Rectal smooth muscle tissue (tissue), 1 donor: ENCODE data around the gene PLA2G12A.

Experiments used
- H3K27ac ChIP-seq: one replicate; pipeline ENCODE4 v1.7.0; 2013; ENCODE audit warnings: low read depth, low read length, inconsistent platforms
- H3K27me3 ChIP-seq: one replicate; pipeline ENCODE4 v1.7.0; 2013; ENCODE audit warnings: low read length; ENCODE audit not compliant: control insufficient read depth, insufficient read depth
- H3K36me3 ChIP-seq: one replicate; pipeline ENCODE4 v1.7.0; 2013; ENCODE audit warnings: low read length; ENCODE audit not compliant: control insufficient read depth, insufficient read depth
- H3K4me1 ChIP-seq: one replicate; pipeline ENCODE4 v1.7.0; 2013; ENCODE audit warnings: low read length; ENCODE audit not compliant: control insufficient read depth, insufficient read depth
- H3K4me3 ChIP-seq: one replicate; pipeline ENCODE4 v1.7.0; 2013; ENCODE audit warnings: low read length
- H3K9ac ChIP-seq: one replicate; pipeline ENCODE4 v1.7.0; 2013; ENCODE audit warnings: low read length

The PLA2G12A gene

GRCh38 chr4:109719604-109720003 is 10.3 kb downstream of the PLA2G12A start:
- Histone ChIP-seq H3K27me3 (no peaks in the 10 kb centered on the region), H3K4me1 (no peaks in the 10 kb centered on the region), H3K27ac (no peak overlapping the region), H3K36me3 (peaks cover 4% of the 10 kb centered on the region), H3K4me3 (no peak overlapping the region), H3K9ac (no peak overlapping the region)

- H3K27ac ChIP-seq: no peak overlapping the region
- H3K9ac ChIP-seq: no peak overlapping the region
- H3K4me1 ChIP-seq: no peaks in the 10 kb centered on the region
- no peak overlapping the region for H3K4me3 ChIP-seq
- H3K27me3 ChIP-seq: no peaks in the 10 kb centered on the region
- peaks cover 4% of the 10 kb centered on the region for H3K36me3 ChIP-seq
These were observed 11.1 kb downstream of the PLA2G12A start for GRCh38 chr4:109718759-109719158.

GRCh38 chr4:109713500-109713899 is 16.4 kb downstream of the PLA2G12A start:
- Histone ChIP-seq H3K4me1 (no peaks in the 10 kb centered on the region), H3K27me3 (no peaks in the 10 kb centered on the region), H3K9ac (no peak overlapping the region), H3K27ac (no peak overlapping the region), H3K4me3 (no peak overlapping the region), H3K36me3 (peaks cover 4% of the 10 kb centered on the region)

GRCh38 chr4:109708990-109709389 is 20.9 kb downstream of the PLA2G12A start:
- Histone ChIP-seq H3K27ac (no peak overlapping the region), H3K36me3 (peaks cover 3% of the 10 kb centered on the region), H3K4me3 (no peak overlapping the region), H3K27me3 (no peaks in the 10 kb centered on the region), H3K4me1 (no peaks in the 10 kb centered on the region), H3K9ac (no peak overlapping the region)

- Histone ChIP-seq H3K36me3 (peaks cover 3% of the 10 kb centered on the region), H3K27me3 (no peaks in the 10 kb centered on the region), H3K27ac (no peak overlapping the region), H3K4me1 (peaks cover 3% of the 10 kb centered on the region), H3K9ac (no peak overlapping the region), H3K4me3 (no peak overlapping the region)
These were observed 21.4 kb downstream of the PLA2G12A start for GRCh38 chr4:109708435-109708834.

- Histone ChIP-seq H3K36me3 (peaks cover 3% of the 10 kb centered on the region), H3K27ac (peak overlapping the region; percentile 82), H3K9ac (peak overlapping the region; percentile 53), H3K4me1 (peaks cover 6% of the 10 kb centered on the region), H3K4me3 (peak overlapping the region; percentile 90), H3K27me3 (no peaks in the 10 kb centered on the region)
These were observed 26.1 kb downstream of the PLA2G12A start for GRCh38 chr4:109703664-109704361.

GRCh38 chr4:109702950-109703663 is 26.8 kb downstream of the PLA2G12A start, which contains the start of gene CASP6:
TSS of gene CASP6 (minus strand) at chr4:109703445. CDS start at chr4:109703395, 50 bp downstream.
- Histone ChIP-seq H3K9ac (peak within 1 kb of the TSS; percentile 66), H3K4me1 (peaks cover 6% of the 10 kb centered on the region), H3K27ac (peak within 1 kb of the TSS; percentile 82), H3K27me3 (no peaks in the 10 kb centered on the region), H3K36me3 (peaks cover 1% of the 10 kb centered on the region), H3K4me3 (peak within 1 kb of the TSS; percentile 90)

GRCh38 chr4:109701566-109702410 is 28.1 kb downstream of the PLA2G12A start:
- H3K9ac ChIP-seq: no peak overlapping the region
- H3K4me1 ChIP-seq: peaks cover 6% of the 10 kb centered on the region
- peak overlapping the region; percentile 82 for H3K27ac ChIP-seq
- H3K27me3 ChIP-seq: no peaks in the 10 kb centered on the region
- H3K36me3 ChIP-seq: no peaks in the 10 kb centered on the region
- H3K4me3 ChIP-seq: peak overlapping the region; percentile 90

- Histone ChIP-seq H3K27ac (no peak overlapping the region), H3K27me3 (no peaks in the 10 kb centered on the region), H3K9ac (no peak overlapping the region), H3K4me1 (peaks cover 6% of the 10 kb centered on the region), H3K4me3 (no peak overlapping the region), H3K36me3 (no peaks in the 10 kb centered on the region)
These were observed 30.2 kb downstream of the PLA2G12A start for GRCh38 chr4:109699553-109700225.

- Histone ChIP-seq H3K4me3 (no peak overlapping the region), H3K27me3 (no peaks in the 10 kb centered on the region), H3K36me3 (no peaks in the 10 kb centered on the region), H3K27ac (no peak overlapping the region), H3K4me1 (peaks cover 5% of the 10 kb centered on the region), H3K9ac (no peak overlapping the region)
These were observed 31.2 kb downstream of the PLA2G12A start for GRCh38 chr4:109698656-109699055.

- H3K4me3 ChIP-seq: no peak overlapping the region
- H3K27ac ChIP-seq: no peak overlapping the region
- H3K27me3 ChIP-seq: no peaks in the 10 kb centered on the region
- H3K36me3 ChIP-seq: peaks cover 10% of the 10 kb centered on the region
- H3K4me1 ChIP-seq: no peaks in the 10 kb centered on the region
- no peak overlapping the region for H3K9ac ChIP-seq
These were observed 38.4 kb downstream of the PLA2G12A start for GRCh38 chr4:109691411-109691920.
